NCI-H510A (cell line): ENCODE results near the gene KIF26B.
A peak's percentile ranks its signal among the peaks of the same experiment; 100 is the strongest.

Experiments
- DNase-seq: peaks from one replicate; lab custom pipeline; 2025; lab: John Stamatoyannopoulos, UW

Gene KIF26B

GRCh38 chr1:245241526-245242130 is 86.8 kb downstream of the KIF26B start:
- DNase-seq = no peak

GRCh38 chr1:245242989-245243388 is 88.2 kb downstream of the KIF26B start:
- DNase-seq = no peak

DNA sequence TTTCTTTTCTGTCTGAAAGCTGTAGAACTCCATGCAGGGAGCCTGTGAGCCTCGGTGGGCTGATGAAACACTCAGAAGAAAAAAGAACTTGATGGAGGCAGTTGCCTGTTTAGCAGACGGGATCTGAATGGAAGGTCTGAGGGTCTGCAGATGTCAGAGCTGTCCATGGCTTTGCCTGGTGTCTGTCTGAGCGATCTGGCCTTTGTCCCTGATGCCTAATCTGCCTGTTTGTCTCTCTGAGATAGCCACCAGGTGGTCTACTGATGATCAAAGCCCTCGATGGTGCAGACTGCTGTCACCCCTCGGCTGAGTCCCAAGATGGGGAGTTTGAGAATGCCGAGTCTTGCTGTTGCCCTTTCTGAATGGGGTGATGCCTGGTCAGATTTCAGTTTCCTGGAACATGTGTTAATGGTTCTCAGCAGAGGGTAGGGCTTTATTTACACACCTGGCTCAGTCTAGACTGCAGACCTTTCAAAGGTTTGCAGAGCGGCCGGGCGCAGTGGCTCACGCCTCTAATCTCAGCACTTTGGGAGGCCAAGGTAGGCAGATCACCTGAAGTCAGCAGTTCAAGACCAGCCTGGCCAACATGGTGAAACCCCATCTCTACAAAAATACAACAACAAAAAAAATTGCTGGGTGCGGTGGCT is 90.4 kb downstream of the KIF26B start:
- DNase-seq = peak; percentile 66

DNA sequence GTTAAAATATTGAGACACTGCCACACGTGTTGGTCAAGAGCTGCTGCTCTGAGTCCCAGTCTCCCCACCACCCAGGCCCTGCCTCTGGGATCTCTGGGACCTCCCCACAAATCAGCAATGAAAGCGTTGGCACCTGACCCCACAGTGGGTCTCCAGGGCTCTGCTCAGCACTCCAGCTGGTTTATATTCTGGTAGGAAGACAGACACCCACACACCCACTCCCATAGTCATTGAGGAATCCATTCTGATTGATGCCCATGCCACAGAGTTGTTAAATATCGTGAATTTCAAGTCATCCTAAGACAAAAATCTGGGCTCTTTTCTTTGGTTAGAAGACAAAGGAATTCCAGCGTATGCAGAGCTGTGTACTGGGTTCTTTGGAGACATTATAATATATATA is 91.6 kb downstream of the KIF26B start:
- DNase-seq = no peak

DNA sequence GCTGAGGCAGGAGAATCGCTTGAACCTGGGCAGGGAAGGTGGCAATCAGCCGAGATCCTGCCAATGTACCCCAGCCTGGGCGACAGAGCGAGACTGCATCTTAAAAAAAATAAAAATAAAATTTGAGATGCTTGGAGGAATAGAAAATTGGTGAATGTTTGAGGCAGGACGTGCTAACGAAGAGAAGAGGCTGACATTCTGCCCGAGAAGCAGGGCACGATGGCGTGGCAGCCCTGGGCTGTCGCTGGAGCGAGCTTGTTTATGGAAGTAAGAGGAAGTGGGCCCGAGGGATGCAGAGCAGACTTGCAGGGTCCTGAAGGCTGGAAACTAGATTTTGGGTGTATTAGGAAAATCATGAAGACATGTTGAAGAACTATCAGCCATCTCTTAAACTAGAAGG is 92.6 kb downstream of the KIF26B start:
- DNase-seq = no peak

GRCh38 chr1:245247801-245248200 is 93.0 kb downstream of the KIF26B start:
- DNase-seq = no peak

DNA sequence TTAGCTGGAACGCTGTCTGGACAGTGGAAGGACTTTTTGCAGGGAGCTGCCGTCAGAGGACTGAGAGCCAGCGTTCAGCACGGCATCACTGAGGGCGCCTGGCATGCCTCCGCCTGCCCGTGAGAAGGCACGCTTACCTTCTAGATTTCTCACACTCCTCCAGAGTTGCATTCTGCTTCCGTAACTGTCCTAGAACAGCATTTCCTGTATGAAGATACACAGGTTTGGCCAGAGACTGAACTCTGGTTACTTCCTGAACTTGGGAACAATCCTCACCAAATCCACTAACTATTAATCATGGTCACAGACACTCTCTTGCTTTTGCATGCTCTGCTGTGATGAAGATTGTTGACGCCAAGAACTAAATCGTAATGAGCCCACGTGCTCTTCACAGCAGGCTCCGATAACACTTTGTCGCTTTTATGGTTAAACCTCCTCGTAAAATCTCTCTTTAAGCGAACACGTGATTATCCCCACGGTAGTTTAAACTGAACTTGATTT is 93.5 kb downstream of the KIF26B start:
- no peak for DNase-seq

- no peak for DNase-seq
Measured at GRCh38 chr1:245255783-245256182, 101.0 kb downstream of the KIF26B start.

DNA sequence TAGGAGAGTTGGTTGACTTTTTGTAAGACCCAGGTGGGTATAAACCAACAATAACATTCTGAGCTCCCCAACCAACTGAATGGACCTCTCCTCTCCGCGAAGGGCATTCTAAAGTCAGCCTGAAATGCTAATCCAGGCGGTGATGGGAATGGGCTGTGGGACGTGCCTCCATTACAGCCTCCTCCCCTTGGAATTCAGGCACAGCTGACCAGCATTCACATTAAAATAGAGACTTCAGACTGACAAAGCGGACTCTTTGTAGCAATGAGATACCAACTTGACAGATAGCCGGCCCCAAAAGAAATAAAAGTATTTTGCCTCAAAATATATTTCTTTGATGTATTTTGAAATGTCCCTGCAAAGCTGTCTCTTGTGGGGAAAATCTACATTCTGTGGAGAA is 101.7 kb downstream of the KIF26B start:
- DNase-seq = no peak

DNA sequence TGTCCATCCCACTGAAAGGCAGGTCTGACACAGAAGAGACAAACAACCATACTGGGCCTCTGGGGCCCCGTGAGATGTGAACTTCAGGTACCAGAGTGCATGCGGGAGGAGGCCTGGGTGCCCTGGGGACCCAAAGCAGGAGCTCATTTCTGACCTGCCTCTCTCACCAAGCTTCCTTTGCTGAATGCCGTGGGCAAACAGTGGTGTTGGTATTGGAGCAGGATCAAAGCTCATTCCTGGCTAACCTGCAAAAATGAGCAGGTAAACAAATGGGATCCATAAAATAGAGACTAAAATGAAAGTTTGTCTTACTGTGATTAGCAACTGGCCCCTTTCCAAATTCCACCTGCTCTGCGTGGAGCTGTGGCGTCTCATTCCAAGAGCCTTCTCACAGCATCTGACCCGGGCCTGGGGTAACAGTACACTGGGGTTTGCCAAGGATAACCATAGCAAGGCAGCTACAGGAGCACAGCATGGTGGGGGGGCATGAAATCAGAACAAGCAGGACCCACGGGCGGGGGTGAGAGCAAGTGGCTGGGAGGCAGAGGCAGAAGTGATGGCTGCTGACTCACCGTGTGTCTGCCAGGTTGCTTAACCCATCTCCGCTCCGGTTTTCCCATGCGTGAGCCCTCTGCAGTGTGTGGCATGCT is 103.6 kb downstream of the KIF26B start:
- no peak for DNase-seq

GRCh38 chr1:245260110-245260882 is 105.5 kb downstream of the KIF26B start:
- DNase-seq = no peak

DNA sequence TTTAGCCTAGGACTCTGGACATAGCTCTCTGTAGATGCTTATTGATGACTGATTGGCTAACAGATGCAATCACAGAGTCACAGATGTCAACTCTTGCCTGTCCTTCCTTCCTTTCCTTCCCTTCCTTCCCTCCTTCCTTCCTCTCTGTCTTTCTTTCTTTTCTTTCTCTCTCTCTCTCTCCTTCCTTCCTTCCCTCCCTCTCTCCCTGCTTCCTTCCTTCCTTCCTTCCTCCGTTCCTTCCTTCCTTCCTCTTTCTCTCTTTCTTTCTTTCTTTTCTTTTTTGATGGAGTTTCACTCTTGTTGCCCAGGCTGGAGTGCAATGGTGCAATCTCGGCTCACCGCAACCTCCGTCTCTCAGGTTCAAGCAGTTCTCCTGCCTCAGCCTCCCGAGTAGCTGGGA is 106.1 kb downstream of the KIF26B start:
- no peak for DNase-seq

DNA sequence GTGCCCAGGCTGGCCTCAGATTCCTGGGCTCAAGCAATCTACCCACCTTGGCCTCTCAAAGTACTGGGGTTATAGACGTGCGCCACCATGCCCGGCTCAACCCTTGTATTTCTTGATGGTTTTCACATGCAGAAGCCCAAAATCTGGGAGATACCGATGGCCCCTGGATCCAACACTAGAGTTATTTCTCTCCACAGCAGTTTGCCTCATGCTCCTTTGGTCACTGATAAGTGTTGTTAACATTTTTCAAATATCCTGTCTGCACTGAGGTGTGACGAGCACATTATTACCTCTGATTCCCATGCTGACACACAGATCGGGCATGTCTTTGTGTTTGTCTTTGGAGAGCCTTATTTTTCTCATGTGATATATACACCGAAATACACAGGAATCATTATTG is 107.0 kb downstream of the KIF26B start:
- no peak for DNase-seq

DNA sequence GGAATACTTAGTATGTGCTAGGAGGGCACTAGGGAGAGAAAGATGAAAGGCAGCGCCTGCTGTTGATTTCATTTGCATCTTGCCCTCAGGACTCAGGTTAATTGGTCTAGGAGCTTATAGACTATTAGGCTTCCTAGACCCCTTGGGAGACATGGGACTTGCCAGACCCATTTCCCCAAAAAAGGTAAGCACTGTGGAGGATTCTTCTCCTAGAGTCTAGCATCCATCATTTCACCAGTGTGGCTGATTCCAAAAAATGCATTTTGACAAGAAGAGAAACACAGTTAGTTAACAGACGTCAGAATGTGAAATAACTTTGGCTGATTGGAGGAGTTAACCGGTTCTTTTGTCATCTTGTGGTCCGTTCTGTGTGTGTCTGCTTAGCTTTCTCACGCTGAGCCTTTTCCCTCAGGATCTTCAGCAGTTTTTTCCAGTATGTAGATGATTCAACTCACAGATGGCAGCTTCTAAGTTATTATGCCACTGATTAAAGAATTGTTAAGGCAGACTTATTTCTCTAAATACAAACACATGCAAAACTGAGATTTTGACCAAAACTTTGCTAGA is 108.8 kb downstream of the KIF26B start:
- DNase-seq = no peak

DNA sequence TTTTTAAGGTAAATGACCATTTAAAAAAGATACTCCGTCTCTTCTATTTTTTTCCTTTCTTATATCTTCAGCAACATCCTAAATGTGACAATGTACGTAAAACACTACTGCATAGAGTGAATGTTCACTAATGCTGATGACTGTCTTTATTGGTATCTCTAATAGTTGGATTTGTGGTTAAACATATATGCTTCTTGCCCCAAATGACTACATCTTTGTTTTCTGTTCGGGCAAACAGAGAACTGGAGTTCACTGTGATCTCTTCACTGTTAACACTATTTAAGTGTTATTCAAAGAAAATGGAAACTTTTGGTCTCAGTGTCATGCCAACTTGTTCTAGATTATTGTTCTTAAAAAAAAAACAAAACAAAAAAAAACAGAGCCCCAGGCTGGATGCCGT is 109.4 kb downstream of the KIF26B start:
- DNase-seq = no peak

DNA sequence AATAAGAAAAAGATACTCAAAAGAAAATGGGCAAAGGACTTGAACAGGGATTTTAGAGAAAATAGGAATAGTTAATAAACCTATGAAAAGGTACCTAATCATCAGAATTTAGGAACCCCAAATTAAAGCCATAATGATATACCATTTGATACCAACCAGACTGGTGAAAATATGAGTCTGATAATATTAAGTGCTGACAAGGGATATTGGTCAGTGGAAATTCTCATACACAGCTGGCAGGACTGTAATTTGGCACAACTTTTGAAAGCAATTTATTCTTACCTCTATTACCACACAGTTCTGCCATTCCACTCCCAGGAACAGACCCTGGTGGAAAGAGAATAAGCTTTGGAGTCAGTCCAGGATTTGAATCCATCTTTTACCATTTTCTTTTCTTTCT is 111.3 kb downstream of the KIF26B start:
- no peak for DNase-seq

- DNase-seq = no peak
Measured at GRCh38 chr1:245270063-245270462, 115.3 kb downstream of the KIF26B start.

DNA sequence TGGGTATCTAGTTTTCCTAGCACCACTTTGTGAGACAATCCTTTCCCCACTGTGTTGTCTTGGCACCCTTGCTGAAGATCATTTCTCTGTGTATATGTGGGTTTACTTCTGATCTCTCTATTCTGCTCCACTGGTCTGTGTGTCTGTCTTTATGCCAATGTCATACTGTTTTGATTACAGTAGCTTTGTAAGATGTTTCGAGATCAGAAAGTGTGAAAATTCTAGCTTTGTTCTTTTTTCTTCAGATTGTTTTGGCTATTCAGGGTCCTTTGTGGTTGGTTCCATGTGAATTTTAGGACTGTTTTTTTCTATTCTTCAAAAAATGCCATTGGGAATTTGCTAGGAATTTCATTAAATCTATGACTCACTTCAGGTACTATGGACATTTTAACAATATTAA is 116.2 kb downstream of the KIF26B start:
- DNase-seq = no peak

DNA sequence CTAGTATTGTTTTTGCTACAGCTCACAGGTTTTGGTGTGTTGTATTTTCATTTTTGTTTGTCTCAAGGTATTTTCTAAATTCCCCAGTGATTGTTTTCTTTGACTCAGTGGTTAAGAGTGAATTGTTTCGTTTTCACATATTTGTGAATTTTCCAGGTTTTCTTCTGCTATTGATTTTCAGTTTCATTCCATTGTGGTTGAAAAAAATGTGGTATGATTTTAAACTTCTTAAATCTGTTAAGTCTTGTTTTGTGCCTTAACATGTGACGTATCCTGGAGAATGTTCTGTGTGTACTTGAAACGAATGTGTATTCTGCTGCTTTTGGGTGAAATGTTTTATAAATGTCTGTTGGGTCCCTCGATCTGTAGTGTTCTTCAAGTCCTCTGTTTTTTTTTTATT is 117.9 kb downstream of the KIF26B start:
- DNase-seq = no peak

DNA sequence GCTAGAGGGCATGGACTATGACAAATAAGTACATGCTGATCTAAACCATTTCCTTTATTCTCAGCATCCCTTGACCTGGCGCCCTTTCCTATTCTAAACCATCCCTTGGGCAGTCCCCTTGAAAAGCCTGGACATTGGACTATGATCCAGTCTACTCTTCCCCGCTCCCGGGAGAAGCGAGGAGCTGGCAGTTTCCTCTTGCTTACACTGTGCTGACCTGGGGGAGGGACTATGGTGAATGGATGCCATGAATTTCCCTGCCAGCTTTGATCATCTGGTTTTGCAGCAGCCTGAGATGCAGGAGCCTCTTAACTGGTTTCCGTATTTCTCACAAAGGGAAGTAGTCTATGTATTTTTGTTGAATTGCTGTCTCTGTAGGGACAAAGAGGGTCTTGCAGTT is 121.7 kb downstream of the KIF26B start:
- DNase-seq = no peak

DNA sequence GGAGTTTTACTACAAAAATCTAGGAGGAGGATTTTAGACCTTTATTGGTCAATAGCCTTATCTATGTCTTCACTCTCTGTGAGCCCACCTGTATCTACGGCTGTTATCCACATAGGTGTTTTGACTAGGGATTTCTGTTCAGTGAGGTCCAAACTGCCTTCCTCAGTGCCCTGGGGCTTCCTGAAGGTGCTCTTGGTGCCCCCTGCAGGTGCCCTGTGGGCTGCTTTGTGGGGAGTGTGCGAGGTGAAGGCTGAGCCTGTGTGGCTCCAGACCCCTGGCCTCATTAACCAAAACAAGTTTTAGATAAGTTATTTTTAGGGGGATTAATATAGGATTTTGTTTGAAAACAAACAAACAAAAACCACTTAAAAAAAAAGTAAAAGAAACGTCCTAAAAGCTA is 122.5 kb downstream of the KIF26B start:
- no peak for DNase-seq

DNA sequence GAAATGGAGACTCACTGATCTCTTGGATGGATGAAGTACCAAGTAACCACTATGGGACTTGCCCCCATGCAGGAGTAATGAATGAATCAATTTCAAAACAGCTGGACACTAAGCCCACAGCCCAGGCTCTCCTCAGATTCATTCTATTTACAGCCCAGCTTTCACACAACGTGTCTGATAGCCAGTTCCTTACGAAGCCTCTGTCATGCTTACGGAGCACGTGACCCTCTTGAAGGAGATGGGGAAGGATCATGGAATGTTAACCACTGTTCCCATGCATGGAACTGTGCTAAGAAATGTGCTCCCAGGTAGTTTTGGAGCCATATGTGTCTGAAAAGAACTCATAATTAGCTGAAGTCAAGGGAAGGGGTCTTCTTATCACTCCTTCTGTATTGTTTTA is 124.1 kb downstream of the KIF26B start:
- DNase-seq = no peak
